Trophoblast cell (in vitro differentiated cells and primary cell): Measurements from ENCODE around the gene ENO3.
A peak's percentile ranks its signal among the peaks of the same experiment; 100 is the strongest.

Experiments
- DNase-seq, 2 donors: peaks; one replicate each; pipeline ENCODE4 v3.0.0-alpha.2; 2016
- H2AFZ ChIP-seq: 2 replicates; pipeline ENCODE4 v1.6.1; 2013; ENCODE audit warnings: low read length, moderate library complexity, mild to moderate bottlenecking; ENCODE audit not compliant: insufficient read depth, poor library complexity
- H2AK5ac ChIP-seq: 2 replicates; pipeline ENCODE4 v1.6.1; 2013; ENCODE audit warnings: mild to moderate bottlenecking, low read length
- H2BK120ac ChIP-seq: 2 replicates; pipeline ENCODE4 v1.6.1; 2013; ENCODE audit warnings: low read length, mild to moderate bottlenecking, moderate library complexity; ENCODE audit not compliant: insufficient read depth, poor library complexity
- H2BK12ac ChIP-seq: 2 replicates; pipeline ENCODE4 v1.6.1; 2013; ENCODE audit warnings: mild to moderate bottlenecking, low read length, moderate library complexity
- H2BK5ac ChIP-seq: 2 replicates; pipeline ENCODE4 v1.6.1; 2013; ENCODE audit warnings: low read length, low read depth, moderate library complexity, mild to moderate bottlenecking; ENCODE audit not compliant: poor library complexity
- H3K14ac ChIP-seq: 2 replicates; pipeline ENCODE4 v1.6.1; 2013; ENCODE audit warnings: mild to moderate bottlenecking, low read length
- H3K18ac ChIP-seq: 2 replicates; pipeline ENCODE4 v1.6.1; 2013; ENCODE audit warnings: mild to moderate bottlenecking, low read length
- H3K23ac ChIP-seq: 2 replicates; pipeline ENCODE4 v1.6.1; 2013; ENCODE audit warnings: low read length
- H3K27ac ChIP-seq: 2 replicates; pipeline ENCODE4 v1.5.1; 2013; ENCODE audit warnings: low read depth, mild to moderate bottlenecking, inconsistent platforms, low read length, moderate library complexity
- H3K27me3 ChIP-seq: 2 replicates; pipeline ENCODE4 v1.6.1; 2013; ENCODE audit warnings: inconsistent platforms, mild to moderate bottlenecking, low read length, moderate library complexity; ENCODE audit not compliant: insufficient read depth
- H3K36me3 ChIP-seq, 2 experiments: 1 replicate in 1 of 2; 2 replicates in 1 of 2; pipeline ENCODE4 v1.6.1; 2013; ENCODE audit warnings: low read length in 2 of 2, mild to moderate bottlenecking in 2 of 2, moderate library complexity in 1 of 2; ENCODE audit not compliant: insufficient read depth in 2 of 2, control insufficient read depth in 1 of 2
- H3K4ac ChIP-seq: 2 replicates; pipeline ENCODE4 v1.6.1; 2013; ENCODE audit warnings: low read depth, mild to moderate bottlenecking, low read length, moderate library complexity
- H3K4me1 ChIP-seq, 2 experiments: 1 replicate in 1 of 2; 2 replicates in 1 of 2; pipeline ENCODE4 v1.6.1; 2013; ENCODE audit warnings: low read length in 2 of 2, mild to moderate bottlenecking in 2 of 2, moderate library complexity in 1 of 2; ENCODE audit not compliant: insufficient read depth in 2 of 2, control insufficient read depth in 1 of 2
- H3K4me2 ChIP-seq: 2 replicates; pipeline ENCODE4 v1.6.1; 2013; ENCODE audit warnings: inconsistent platforms, mild to moderate bottlenecking, low read length, moderate library complexity
- H3K4me3 ChIP-seq: 2 replicates; pipeline ENCODE4 v1.5.1; 2013; ENCODE audit warnings: mild to moderate bottlenecking, low read depth, low read length, inconsistent platforms
- H3K79me1 ChIP-seq: one replicate; pipeline ENCODE4 v1.6.1; 2013; ENCODE audit warnings: low read length
- H3K79me2 ChIP-seq: 2 replicates; pipeline ENCODE4 v1.6.1; 2013; ENCODE audit warnings: low read length, mild to moderate bottlenecking; ENCODE audit not compliant: control insufficient read depth, insufficient read depth, poor library complexity
- H3K9ac ChIP-seq: 2 replicates; pipeline ENCODE4 v1.6.1; 2013; ENCODE audit warnings: mild to moderate bottlenecking, low read length
- H3K9me3 ChIP-seq: 2 replicates; pipeline ENCODE4 v1.6.1; 2013; ENCODE audit warnings: low read depth, mild to moderate bottlenecking, control low read depth, inconsistent platforms, low read length; ENCODE audit not compliant: insufficient read depth
- H4K12ac ChIP-seq: 2 replicates; pipeline ENCODE4 v1.6.1; 2013; ENCODE audit warnings: low read depth, mild to moderate bottlenecking, low read length, moderate library complexity
- H4K8ac ChIP-seq: 2 replicates; pipeline ENCODE4 v1.6.1; 2013; ENCODE audit warnings: low read depth, mild to moderate bottlenecking, low read length, moderate library complexity
- H4K91ac ChIP-seq: one replicate; pipeline ENCODE4 v1.6.1; 2013; ENCODE audit warnings: low read depth, mild to moderate bottlenecking, low read length, moderate library complexity
- WGBS: extraction: QIAGEN DNeasy Blood & Tissue Kit; methylation state at CpG from one replicate; pipeline ENCODE4 v1.1.7; 2013; ENCODE audit warnings: missing lambda C conversion rate; ENCODE audit not compliant: insufficient read length, insufficient coverage; ENCODE audit errors: extremely low coverage; 5-methylcytosine and 5-hydroxymethylcytosine counted together

The ENO3 gene

GRCh38 chr17:4944163-4944553, 6.8 kb upstream of the ENO3 start:
- Histone ChIP-seq H3K79me1 (peaks cover 30% of the 10 kb centered on the region), H3K18ac (no peak overlapping the region), H2BK5ac (no peak overlapping the region), H3K4me1 (peaks cover 17 to 27% of the 10 kb centered on the region in 2 experiments), H2BK12ac (no peak overlapping the region), H3K79me2 (peaks cover 31% of the 10 kb centered on the region), H3K23ac (no peak overlapping the region), H4K8ac (no peak overlapping the region), H3K36me3 (peaks cover 37 to 49% of the 10 kb centered on the region in 2 experiments), H4K91ac (no peak overlapping the region), H2AK5ac (no peak overlapping the region), H3K4ac (no peak overlapping the region), H3K27ac (peak overlapping the region; percentile 57), H4K12ac (no peak overlapping the region), H3K4me2 (no peak overlapping the region), H3K4me3 (no peak overlapping the region), H3K27me3 (no peaks in the 10 kb centered on the region), H3K9me3 (peaks cover 1% of the 10 kb centered on the region), H2AFZ (no peak overlapping the region), H2BK120ac (no peak overlapping the region), H3K14ac (no peak overlapping the region), H3K9ac (no peak overlapping the region)
- WGBS: no CpG with 5 or more reads among the region's 3 CpGs
- DNase-seq: peak in 1 of 2 donors; percentile 49

GRCh38 chr17:4944554-4945175, 6.3 kb upstream of the ENO3 start:
- no peak overlapping the region for H3K23ac ChIP-seq
- H2AFZ ChIP-seq: no peak overlapping the region
- peaks cover 27% of the 10 kb centered on the region for H3K79me2 ChIP-seq
- DNase-seq: no peak
- H3K4me1 ChIP-seq: peaks cover 17 to 25% of the 10 kb centered on the region in 2 experiments
- H3K14ac ChIP-seq: no peak overlapping the region
- H4K12ac ChIP-seq: no peak overlapping the region
- H3K4me3 ChIP-seq: no peak overlapping the region
- H2BK5ac ChIP-seq: no peak overlapping the region
- peaks cover 37 to 49% of the 10 kb centered on the region in 2 experiments for H3K36me3 ChIP-seq
- no peaks in the 10 kb centered on the region for H3K27me3 ChIP-seq
- no peak overlapping the region for H4K91ac ChIP-seq
- H3K27ac ChIP-seq: peak overlapping the region; percentile 57
- no CpG with 5 or more reads among the region's 8 CpGs for WGBS
- H4K8ac ChIP-seq: peak overlapping the region; percentile 9
- peaks cover 30% of the 10 kb centered on the region for H3K79me1 ChIP-seq
- H3K4ac ChIP-seq: peak overlapping the region; percentile 4
- H3K18ac ChIP-seq: peak overlapping the region; percentile 47
- H3K9me3 ChIP-seq: peaks cover 1% of the 10 kb centered on the region
- H3K4me2 ChIP-seq: peak overlapping the region; percentile 0
- no peak overlapping the region for H3K9ac ChIP-seq
- H2AK5ac ChIP-seq: no peak overlapping the region
- no peak overlapping the region for H2BK120ac ChIP-seq
- no peak overlapping the region for H2BK12ac ChIP-seq

GRCh38 chr17:4945176-4945943, 5.6 kb upstream of the ENO3 start:
- no peak overlapping the region for H3K14ac ChIP-seq
- no peaks in the 10 kb centered on the region for H3K27me3 ChIP-seq
- no peak overlapping the region for H2BK12ac ChIP-seq
- H3K4ac ChIP-seq: peak overlapping the region; percentile 71
- no peak overlapping the region for H3K4me3 ChIP-seq
- H4K12ac ChIP-seq: no peak overlapping the region
- no peak overlapping the region for H3K23ac ChIP-seq
- H3K9ac ChIP-seq: peak overlapping the region; percentile 2
- no peak overlapping the region for H2BK5ac ChIP-seq
- H4K8ac ChIP-seq: no peak overlapping the region
- DNase-seq: peak; percentile 92
- H3K4me1 ChIP-seq: peaks cover 19 to 29% of the 10 kb centered on the region in 2 experiments
- peak overlapping the region; percentile 93 for H3K4me2 ChIP-seq
- H3K79me1 ChIP-seq: peaks cover 32% of the 10 kb centered on the region
- no peak overlapping the region for H2BK120ac ChIP-seq
- H2AK5ac ChIP-seq: no peak overlapping the region
- no peak overlapping the region for H4K91ac ChIP-seq
- no peak overlapping the region for H2AFZ ChIP-seq
- H3K18ac ChIP-seq: no peak overlapping the region
- peaks cover 1% of the 10 kb centered on the region for H3K9me3 ChIP-seq
- WGBS: 100% methylated on average over 1 of the region's 7 CpGs
- H3K27ac ChIP-seq: peak overlapping the region; percentile 57
- H3K36me3 ChIP-seq: peaks cover 37 to 49% of the 10 kb centered on the region in 2 experiments
- peaks cover 31% of the 10 kb centered on the region for H3K79me2 ChIP-seq

GRCh38 chr17:4945944-4946280, 5.0 kb upstream of the ENO3 start:
- H3K4me1 ChIP-seq: peaks cover 24 to 34% of the 10 kb centered on the region in 2 experiments
- peaks cover 1% of the 10 kb centered on the region for H3K9me3 ChIP-seq

More at GRCh38 chr17:4945944-4946280, 5.0 kb upstream of the ENO3 start:
- Histone ChIP-seq H2BK12ac (no peak overlapping the region), H3K4me2 (peak overlapping the region; percentile 93), H2AFZ (no peak overlapping the region), H3K79me1 (peaks cover 30% of the 10 kb centered on the region), H3K14ac (no peak overlapping the region), H3K27me3 (no peaks in the 10 kb centered on the region), H3K4ac (peak overlapping the region; percentile 71), H4K12ac (no peak overlapping the region), H4K91ac (no peak overlapping the region), H3K9ac (no peak overlapping the region), H3K36me3 (peaks cover 37 to 49% of the 10 kb centered on the region in 2 experiments), H2AK5ac (no peak overlapping the region), H3K79me2 (peaks cover 27% of the 10 kb centered on the region), H2BK120ac (no peak overlapping the region), H3K27ac (peak overlapping the region; percentile 0), H2BK5ac (no peak overlapping the region), H3K23ac (no peak overlapping the region), H4K8ac (no peak overlapping the region), H3K18ac (no peak overlapping the region), H3K4me3 (no peak overlapping the region)
- no CpG with 5 or more reads among the region's 4 CpGs for WGBS
- DNase-seq: no peak
